A549 (cell line): Measurements from ENCODE around the gene ZNF860. TPM values are rescaled to one million over a fixed set of nuclear protein-coding genes. Genes with fewer than 3 reads are reported as not detected.

Experiments
- ATAC-seq, 2 experiments: fragments of 200-7000 bp in 1 of 2; fragments of >200 bp in 1 of 2; cut with Nextera tagmentation in 1 of 2; cut with Tn5 transposase in 1 of 2; 3 replicates each; pipeline versions ENCODE4 v1.8.0 to v1.9.1; 2018 to 2020; ENCODE audit warnings: mild to moderate bottlenecking in 1 of 2, moderate library complexity in 1 of 2
- CTCF ChIA-PET: fragments of 300-600 bp; sonication (Branson Sonifier 250); formaldehyde crosslinking; extraction: SDS; loops from one replicate; lab custom pipeline; 2021; ENCODE audit warnings: antibody characterized with exemption, inconsistent platforms; lab: Yijun Ruan, JAX
- POLR2A ChIA-PET: fragments of 350-600 bp; formaldehyde crosslinking; extraction: SDS; loops from one replicate; lab custom pipeline; 2021; ENCODE audit warnings: antibody characterized with exemption, inconsistent platforms; lab: Yijun Ruan, JAX
- DNase-seq, 2 experiments: peaks; one replicate each; pipeline versions ENCODE4 v3.0.0 to v3.0.0-alpha.2; 2011 to 2016; ENCODE audit warnings: low read depth in 1 of 2, low spot score in 1 of 2
- FAIRE-seq: peaks from 2 replicates; lab custom pipeline; 2011; peaks lifted over from hg19 to GRCh38; lab: Jason Lieb, UNC
- H3K27ac ChIP-seq, 2 experiments: fragments of >200 bp; sonication (Bioruptor Twin); formaldehyde crosslinking; 3 replicates each; pipeline ENCODE4 v1.5.1; 2016 to 2017
- H3K4me1 ChIP-seq: fragments of >200 bp; sonication (Bioruptor Twin); formaldehyde crosslinking; 3 replicates; pipeline ENCODE4 v1.6.1; 2016
- H3K4me2 ChIP-seq: fragments of >200 bp; sonication (Bioruptor Twin); formaldehyde crosslinking; 3 replicates; pipeline ENCODE4 v1.6.1; 2016
- H3K4me3 ChIP-seq: fragments of >200 bp; sonication (Bioruptor Twin); formaldehyde crosslinking; 3 replicates; pipeline ENCODE4 v1.5.1; 2016
- H3K9me3 ChIP-seq: fragments of >200 bp; sonication (Bioruptor Twin); formaldehyde crosslinking; 3 replicates; pipeline ENCODE4 v1.6.1; 2016
- CBX8 ChIP-seq: fragments of 200-600 bp; sonication (generic); IDR thresholded peaks from 2 replicates; pipeline ENCODE4 v1.6.1; 2016
- CEBPB ChIP-seq, 2 experiments: fragments of >200 bp in 1 of 2; sonication (Bioruptor Twin) in 1 of 2; formaldehyde crosslinking in 1 of 2; IDR thresholded peaks; 2 replicates each; pipeline ENCODE4 v1.6.1; 2012 to 2016
- CHD4 ChIP-seq: fragments of 200-600 bp; sonication (generic); IDR thresholded peaks from 2 replicates; pipeline ENCODE4 v1.6.1; 2016; ENCODE audit warnings: antibody characterized with exemption, mild to moderate bottlenecking, borderline replicate concordance
- CTCF ChIP-seq: fragments of >200 bp; sonication (Bioruptor Twin); formaldehyde crosslinking; IDR thresholded peaks from 3 replicates; pipeline ENCODE4 v1.5.1; 2016
- EHF ChIP-seq: fragments of 250-450 bp; sonication (Bioruptor Pico); IDR thresholded peaks from 2 replicates; pipeline ENCODE4 v1.5.0; 2020; ENCODE audit warnings: mild to moderate bottlenecking
- EHMT2 ChIP-seq: fragments of 200-600 bp; sonication (generic); IDR thresholded peaks from 2 replicates; pipeline ENCODE4 v1.6.1; 2016; ENCODE audit warnings: antibody characterized with exemption, low read depth, mild to moderate bottlenecking, moderate library complexity
- ELK1 ChIP-seq: fragments of 150-350 bp; IDR thresholded peaks from 2 replicates; pipeline ENCODE4 v1.6.1; 2014; ENCODE audit warnings: low read depth, mild to moderate bottlenecking, low read length
- ESRRA ChIP-seq: fragments of 150-350 bp; IDR thresholded peaks from 2 replicates; pipeline ENCODE4 v1.6.1; 2014; ENCODE audit warnings: mild to moderate bottlenecking, low read length, borderline replicate concordance
- FOSL2 ChIP-seq, 2 experiments: fragments of 450-650 bp in 1 of 2; fragments of >200 bp in 1 of 2; sonication (Bioruptor Twin) in 1 of 2; formaldehyde crosslinking; IDR thresholded peaks; 2 replicates each; pipeline versions ENCODE4 v1.5.0 to v1.6.1; 2016 to 2020; ENCODE audit warnings: mild to moderate bottlenecking in 1 of 2, moderate library complexity in 1 of 2
- FOXS1 ChIP-seq: fragments of 250-450 bp; sonication (Bioruptor Pico); IDR thresholded peaks from 2 replicates; pipeline ENCODE4 v1.5.0; 2020; ENCODE audit warnings: mild to moderate bottlenecking, moderate library complexity
- HOXB13 ChIP-seq: fragments of 250-450 bp; sonication (Bioruptor Pico); IDR thresholded peaks from 2 replicates; pipeline ENCODE4 v1.5.0; 2020; ENCODE audit warnings: low read depth, mild to moderate bottlenecking, moderate library complexity
- MAFK ChIP-seq: fragments of 450-650 bp; IDR thresholded peaks from 2 replicates; pipeline ENCODE4 v1.6.1; 2014; ENCODE audit not compliant: partially characterized antibody
- NFE2L2 ChIP-seq: fragments of 150-350 bp; conservative IDR thresholded peaks from 2 replicates; pipeline ENCODE4 v1.6.1; 2014; ENCODE audit warnings: low read length
- PHF8 ChIP-seq: fragments of 200-600 bp; sonication (generic); IDR thresholded peaks from 2 replicates; pipeline ENCODE4 v1.6.1; 2016; ENCODE audit warnings: low read depth, mild to moderate bottlenecking, antibody characterized with exemption, moderate library complexity, borderline replicate concordance
- RAD21 ChIP-seq, 2 experiments: fragments of >200 bp in 1 of 2; sonication (Bioruptor Twin) in 1 of 2; formaldehyde crosslinking in 1 of 2; IDR thresholded peaks in 1 of 2; conservative IDR thresholded peaks in 1 of 2; 2 replicates in 1 of 2; 3 replicates in 1 of 2; pipeline ENCODE4 v1.6.1; 2012 to 2018; ENCODE audit warnings: inconsistent platforms in 1 of 2
- RARB ChIP-seq: fragments of 250-450 bp; sonication (Bioruptor Pico); IDR thresholded peaks from 2 replicates; pipeline ENCODE4 v1.8.0; 2021; ENCODE audit warnings: mild to moderate bottlenecking, moderate library complexity
- REST ChIP-seq: fragments of 200-600 bp; sonication (generic); IDR thresholded peaks from 2 replicates; pipeline ENCODE4 v1.6.1; 2016; ENCODE audit warnings: antibody characterized with exemption, mild to moderate bottlenecking, moderate library complexity
- RNF2 ChIP-seq: fragments of 200-600 bp; sonication (generic); IDR thresholded peaks from 2 replicates; pipeline ENCODE4 v1.6.1; 2016; ENCODE audit warnings: low read depth, mild to moderate bottlenecking, antibody characterized with exemption, moderate library complexity, borderline replicate concordance
- SMC3 ChIP-seq: fragments of >200 bp; sonication (Bioruptor Twin); formaldehyde crosslinking; IDR thresholded peaks from 3 replicates; pipeline ENCODE4 v1.6.1; 2018; ENCODE audit warnings: inconsistent platforms
- ZFP36 ChIP-seq: fragments of 450-650 bp; IDR thresholded peaks from 2 replicates; pipeline ENCODE4 v1.6.1; 2014; ENCODE audit warnings: borderline replicate concordance; ENCODE audit not compliant: partially characterized antibody
- ZNF302 ChIP-seq: fragments of 250-450 bp; sonication (Bioruptor Pico); IDR thresholded peaks from 2 replicates; pipeline ENCODE4 v1.9.0; 2021; ENCODE audit warnings: inconsistent platforms, mild to moderate bottlenecking, moderate library complexity
- ZSCAN20 ChIP-seq: fragments of 250-450 bp; sonication (Bioruptor Pico); IDR thresholded peaks from 2 replicates; pipeline ENCODE4 v1.8.0; 2022; ENCODE audit warnings: mild to moderate bottlenecking, moderate library complexity
- WGBS: methylation state at CpG from one replicate; pipeline ENCODE4 v1.1.6; 2017; ENCODE audit errors: missing lambda C conversion rate; 5-methylcytosine and 5-hydroxymethylcytosine counted together
- polyA plus RNA-seq, 4 experiments: library from polyadenylated mRNA; depleted of rRNA in 3 of 4; stranded (reverse); fragments of >200 nt; fragmentation: RNase III in 1 of 4; extraction: RNeasy Plus Mini Kit Qiagen cat#74134 plus additional on column Dnase treatment in 1 of 4; gene quantifications; 2 replicates in 3 of 4; 3 replicates in 1 of 4; pipeline ENCODE4 v1.2.3, GENCODE V29; 2011 to 2017

Gene ZNF860
- polyA plus RNA-seq, 2 of the 4 experiments (the other 2 are of a cell fraction) = 1.3 to 2.4 TPM

- no peaks in the 10 kb centered on the region for H3K9me3 ChIP-seq
- H3K4me3 ChIP-seq = no peak overlapping the region
- DNase-seq = no peak
- ChIA-PET CTCF (no interaction called here), POLR2A (no interaction called here)
- H3K27ac ChIP-seq = no peak overlapping the region
- peaks cover 11% of the 10 kb centered on the region; the same call in 2 of the 3 replicates for H3K4me1 ChIP-seq
- TF ChIP-seq CTCF (no peak), EHF (no peak), CBX8 (no peak), RARB (CRISPR knock-in tag) (no peak), ZFP36 (no peak), ZSCAN20 (CRISPR knock-in tag) (no peak), SMC3 (no peak)
- ATAC-seq = no peak
- no peak overlapping the region for H3K4me2 ChIP-seq
- WGBS = 79% methylated on average over 3 of the region's 3 CpGs
- no peak for FAIRE-seq
Observed at GRCh38 chr3:31934866-31935265, 46.7 kb upstream of the ZNF860 start.

GRCh38 chr3:31936420-31937060 lies 45.0 kb upstream of the ZNF860 start:
- Histone ChIP-seq H3K4me3 (no peak overlapping the region), H3K27ac (no peak overlapping the region), H3K9me3 (no peaks in the 10 kb centered on the region), H3K4me2 (no peak overlapping the region), H3K4me1 (peaks cover 21% of the 10 kb centered on the region; the same call in 2 of the 3 replicates)
- ATAC-seq (no peak), DNase-seq (no peak), FAIRE-seq (no peak)
- WGBS = 39% methylated on average over 1 of the region's 1 CpG
- ChIA-PET CTCF (no interaction called here), POLR2A (no interaction called here)
- TF ChIP-seq CEBPB (IDR thresholded peaks at IDR 0.05) (no peak), CHD4 (no peak), EHMT2 (no peak), NFE2L2 (no peak), RAD21 (conservative IDR thresholded peaks at IDR 0.05 in 1 of 2, IDR thresholded peaks at IDR 0.05 in 1 of 2) (no peak), FOSL2 (IDR thresholded peaks at IDR 0.05) (no peak), FOSL2 (CRISPR knock-in tag; IDR thresholded peaks at IDR 0.05) (no peak), REST (no peak), ESRRA (no peak), FOXS1 (CRISPR knock-in tag) (no peak), ZFP36 (no peak)

- ATAC-seq (no peak), DNase-seq (no peak), FAIRE-seq (no peak)
- H3K4me2 ChIP-seq = no peak overlapping the region
- no peaks in the 10 kb centered on the region for H3K9me3 ChIP-seq
- ChIA-PET POLR2A (no interaction called here), CTCF (interaction anchor here (0.8 kb wide), 1 partner anchor 14 kb away, joined by 4 read pairs; no protein-coding TSS in a partner anchor)
- peaks cover 28% of the 10 kb centered on the region; the same call in 2 of the 3 replicates for H3K4me1 ChIP-seq
- H3K4me3 ChIP-seq = no peak overlapping the region
- 65% methylated on average over 4 of the region's 4 CpGs for WGBS
- H3K27ac ChIP-seq = no peak overlapping the region
- TF ChIP-seq HOXB13 (CRISPR knock-in tag) (no peak), ELK1 (no peak), CEBPB (IDR thresholded peaks at IDR 0.05) (no peak), ZNF302 (CRISPR knock-in tag) (no peak), RNF2 (no peak), PHF8 (no peak), MAFK (no peak)
Observed at GRCh38 chr3:31937225-31937624, 44.3 kb upstream of the ZNF860 start.
